GM12892 (cell line): Measurements from ENCODE around the gene ZBTB32.

Experiments used
- POLR2A ChIP-seq: IDR thresholded peaks from 2 replicates; pipeline ENCODE4 v1.6.1; 2011; ENCODE audit warnings: low read depth, low read length, control low read depth
- TAF1 ChIP-seq: IDR thresholded peaks from 2 replicates; pipeline ENCODE4 v1.6.1; 2011; ENCODE audit warnings: low read depth, mild to moderate bottlenecking, control low read depth, low read length, borderline replicate concordance

DNA sequence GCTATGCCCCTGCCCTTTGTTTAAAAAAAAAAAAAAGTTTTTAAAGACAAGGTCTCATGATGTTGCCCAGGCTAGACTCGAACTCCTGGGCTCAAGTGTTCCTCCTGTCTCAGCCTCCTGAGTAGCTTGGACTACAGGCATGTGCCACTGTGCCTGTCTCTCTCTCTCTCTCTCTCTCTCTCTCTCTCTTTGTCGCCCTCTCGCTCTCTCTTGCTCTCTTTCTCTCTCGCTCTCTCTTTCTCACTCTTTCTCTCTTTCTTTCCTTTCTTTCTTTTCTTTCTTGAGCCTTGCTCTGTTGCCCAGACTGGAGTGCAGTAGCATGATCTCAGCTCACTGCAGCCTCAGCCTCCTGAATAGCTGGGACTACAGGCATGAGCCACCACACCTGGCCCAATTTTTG is 48.8 kb upstream of the ZBTB32 start:
- TF ChIP-seq POLR2A, result no peak
- TF ChIP-seq TAF1, result no peak
